ENCODE measurements around the gene IPPK.
"Not testable (repeated sequence)": the region's sequence is repeated elsewhere in the genome, so short reads cannot be mapped to it uniquely, and the experiment has no call there.

The IPPK gene

GRCh38 chr9:92612816-92613215 lies 57.1 kb downstream of the IPPK start:
- DNase-seq: no peak

- DNase-seq: no peak
These were observed 57.6 kb downstream of the IPPK start for GRCh38 chr9:92612292-92612691.

GRCh38 chr9:92611621-92612285 lies 58.2 kb downstream of the IPPK start:
- no peak for DNase-seq

GRCh38 chr9:92610470-92611420 lies 59.2 kb downstream of the IPPK start:
- DNase-seq: no peak

GRCh38 chr9:92608909-92609445 lies 61.0 kb downstream of the IPPK start:
- no peak for DNase-seq

- no peak for DNase-seq
These were observed 61.6 kb downstream of the IPPK start for GRCh38 chr9:92608241-92608908.

- DNase-seq: no peak
These were observed 62.2 kb downstream of the IPPK start for GRCh38 chr9:92607773-92608172.

GRCh38 chr9:92607088-92607487 lies 62.8 kb downstream of the IPPK start:
- DNase-seq: no peak

- no peak for DNase-seq
These were observed 64.7 kb downstream of the IPPK start for GRCh38 chr9:92605224-92605623.

GRCh38 chr9:92603990-92604389 lies 65.9 kb downstream of the IPPK start:
- no peak for DNase-seq

- DNase-seq: no peak
These were observed 66.8 kb downstream of the IPPK start for GRCh38 chr9:92603100-92603499.

GRCh38 chr9:92602413-92602812 lies 67.5 kb downstream of the IPPK start:
- DNase-seq: no peak

- no peak for DNase-seq
These were observed 68.5 kb downstream of the IPPK start for GRCh38 chr9:92601451-92601850.

- no peak for DNase-seq
These were observed 69.3 kb downstream of the IPPK start for GRCh38 chr9:92600462-92601261.

GRCh38 chr9:92599938-92600461 lies 69.9 kb downstream of the IPPK start:
- DNase-seq: no peak

- DNase-seq: no peak
These were observed 71.5 kb downstream of the IPPK start for GRCh38 chr9:92598382-92598781.

GRCh38 chr9:92595930-92596329 lies 74.0 kb downstream of the IPPK start:
- no peak for DNase-seq

GRCh38 chr9:92595075-92595474 lies 74.9 kb downstream of the IPPK start:
- not testable (repeated sequence) for DNase-seq

- no peak for DNase-seq
These were observed 76.7 kb downstream of the IPPK start for GRCh38 chr9:92592946-92593861.

GRCh38 chr9:92592537-92592936 lies 77.4 kb downstream of the IPPK start:
- no peak for DNase-seq

- no peak for DNase-seq
These were observed 79.6 kb downstream of the IPPK start for GRCh38 chr9:92590377-92590776.
